ENCODE measurements around the gene TFR2. TPM values are rescaled to one million over a fixed set of nuclear protein-coding genes. Genes with fewer than 3 reads are reported as not detected.

The TFR2 gene
- total RNA-seq, 2 experiments from 2014 or later = 12.1 to 26.0 TPM

DNA sequence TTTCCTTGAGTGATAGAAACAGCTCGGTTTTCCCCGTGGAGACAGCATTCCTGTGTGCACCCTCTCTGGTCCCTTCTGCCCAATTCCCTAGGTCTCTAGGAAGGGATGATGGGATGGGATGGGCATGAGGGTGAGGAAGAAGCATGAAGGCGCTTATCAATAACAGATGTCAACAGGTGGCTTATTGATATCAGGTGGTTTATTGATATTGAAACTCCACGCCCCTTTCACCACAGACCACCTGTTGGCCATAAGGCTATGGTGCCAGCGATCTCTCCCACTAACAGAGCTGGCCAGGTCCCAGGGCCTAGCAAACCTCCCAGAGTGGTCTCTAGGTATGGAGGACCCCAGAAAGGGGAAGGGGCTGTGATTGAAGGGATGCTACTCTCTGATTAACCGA, 21.1 kb downstream of the TFR2 start:
- Histone ChIP-seq H3K27ac (ENCODE audit: low read depth, low read length, poor library complexity, severe bottlenecking) (no peak overlapping the region), H3K9me2 (ENCODE audit: insufficient read depth, low read length) (no peaks in the 10 kb centered on the region), H4K20me1 (ENCODE audit: insufficient read depth, low read length) (no peaks in the 10 kb centered on the region), H3K4me1 (ENCODE audit: insufficient read depth, low read length, poor library complexity, severe bottlenecking) (no peaks in the 10 kb centered on the region), H3K79me2 (ENCODE audit: insufficient read depth, low read depth, low read length) (no peaks in the 10 kb centered on the region), H3K4me3 (ENCODE audit: low read depth, low read length, poor library complexity, severe bottlenecking) (no peak overlapping the region), H3K9me3 (ENCODE audit: low read length) (no peaks in the 10 kb centered on the region), H3K4me2 (ENCODE audit: low read length) (no peak overlapping the region), H2AFZ (ENCODE audit: low read length) (no peak overlapping the region), H3K36me3 (ENCODE audit: insufficient read depth, low read length) (no peaks in the 10 kb centered on the region)
- DNase-seq (ENCODE audit: low spot score) = no peak
- TF ChIP-seq EZH2phosphoT487 (IDR thresholded peaks at IDR 0.05; ENCODE audit: borderline replicate concordance, low read depth, low read length) = no peak
- TF ChIP-seq, protein P1, sequence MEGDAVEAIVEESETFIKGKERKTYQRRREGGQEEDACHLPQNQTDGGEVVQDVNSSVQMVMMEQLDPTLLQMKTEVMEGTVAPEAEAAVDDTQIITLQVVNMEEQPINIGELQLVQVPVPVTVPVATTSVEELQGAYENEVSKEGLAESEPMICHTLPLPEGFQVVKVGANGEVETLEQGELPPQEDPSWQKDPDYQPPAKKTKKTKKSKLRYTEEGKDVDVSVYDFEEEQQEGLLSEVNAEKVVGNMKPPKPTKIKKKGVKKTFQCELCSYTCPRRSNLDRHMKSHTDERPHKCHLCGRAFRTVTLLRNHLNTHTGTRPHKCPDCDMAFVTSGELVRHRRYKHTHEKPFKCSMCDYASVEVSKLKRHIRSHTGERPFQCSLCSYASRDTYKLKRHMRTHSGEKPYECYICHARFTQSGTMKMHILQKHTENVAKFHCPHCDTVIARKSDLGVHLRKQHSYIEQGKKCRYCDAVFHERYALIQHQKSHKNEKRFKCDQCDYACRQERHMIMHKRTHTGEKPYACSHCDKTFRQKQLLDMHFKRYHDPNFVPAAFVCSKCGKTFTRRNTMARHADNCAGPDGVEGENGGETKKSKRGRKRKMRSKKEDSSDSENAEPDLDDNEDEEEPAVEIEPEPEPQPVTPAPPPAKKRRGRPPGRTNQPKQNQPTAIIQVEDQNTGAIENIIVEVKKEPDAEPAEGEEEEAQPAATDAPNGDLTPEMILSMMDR (conservative IDR thresholded peaks at IDR 0.05; ENCODE audit: low read length) = no peak
- no TSS peak for BruUV-seq (replicated peaks)
- intact Hi-C loops (cut with micrococcal nuclease; ENCODE audit: unreplicated experiment) = no loop called here
- ChIA-PET CTCF (ENCODE audit: unreplicated experiment) (no interaction called here), POLR2A (interaction anchor here (0.6 to 2.0 kb wide), 2 partner anchors 8 to 90 kb away, joined by 3 to 6 read pairs; partner anchors contain the start of gene MOSPD3)

DNA sequence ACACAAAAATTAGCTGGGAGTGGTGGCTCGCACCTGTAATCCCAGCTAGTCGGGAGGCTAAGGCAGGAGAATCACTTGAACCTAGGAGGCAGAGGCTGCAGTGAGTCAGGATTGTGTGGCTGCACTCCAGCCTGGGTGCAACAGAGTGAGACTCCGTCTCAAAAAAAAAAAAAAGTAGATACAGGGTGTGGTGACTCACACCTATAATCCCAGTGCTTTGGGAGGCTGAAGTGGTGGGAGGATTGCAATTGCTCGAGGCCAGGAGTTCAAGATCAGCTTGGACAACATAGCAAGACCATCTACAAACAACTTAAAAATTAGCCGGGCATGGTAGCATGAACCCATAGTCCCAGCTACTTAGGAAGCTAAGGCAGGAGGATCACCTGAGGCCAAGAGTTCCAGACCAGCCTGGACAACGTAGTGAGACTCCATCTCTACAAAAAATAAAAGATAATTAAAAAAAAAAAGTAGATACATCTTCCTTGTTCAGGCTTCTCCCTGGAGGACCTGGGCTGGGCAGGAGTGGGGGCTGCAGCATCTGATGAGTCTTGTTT, 27.0 kb downstream of the TFR2 start:
- Histone ChIP-seq H3K4me2 (ENCODE audit: low read length) (no peak overlapping the region), H3K4me1 (ENCODE audit: insufficient read depth, low read length, poor library complexity, severe bottlenecking) (peaks cover 9% of the 10 kb centered on the region), H3K9me2 (ENCODE audit: insufficient read depth, low read length) (no peaks in the 10 kb centered on the region), H3K9me3 (ENCODE audit: low read length) (no peaks in the 10 kb centered on the region), H4K20me1 (ENCODE audit: insufficient read depth, low read length) (no peaks in the 10 kb centered on the region), H3K36me3 (ENCODE audit: insufficient read depth, low read length) (no peaks in the 10 kb centered on the region), H3K27ac (ENCODE audit: low read depth, low read length, poor library complexity, severe bottlenecking) (no peak overlapping the region), H3K79me2 (ENCODE audit: insufficient read depth, low read depth, low read length) (no peaks in the 10 kb centered on the region), H3K4me3 (ENCODE audit: low read depth, low read length, poor library complexity, severe bottlenecking) (no peak overlapping the region), H2AFZ (ENCODE audit: low read length) (no peak overlapping the region)
- intact Hi-C loops (cut with micrococcal nuclease; ENCODE audit: unreplicated experiment) = no loop called here
- POLR2A ChIA-PET = no interaction called here
- TF ChIP-seq EZH2phosphoT487 (IDR thresholded peaks at IDR 0.05; ENCODE audit: borderline replicate concordance, low read depth, low read length) = no peak
- TF ChIP-seq, protein P1 (conservative IDR thresholded peaks at IDR 0.05; ENCODE audit: low read length) = no peak
- CTCF ChIA-PET (ENCODE audit: unreplicated experiment) = no interaction called here
- no TSS peak for BruUV-seq (replicated peaks)
- no peak for DNase-seq (ENCODE audit: low spot score)

DNA sequence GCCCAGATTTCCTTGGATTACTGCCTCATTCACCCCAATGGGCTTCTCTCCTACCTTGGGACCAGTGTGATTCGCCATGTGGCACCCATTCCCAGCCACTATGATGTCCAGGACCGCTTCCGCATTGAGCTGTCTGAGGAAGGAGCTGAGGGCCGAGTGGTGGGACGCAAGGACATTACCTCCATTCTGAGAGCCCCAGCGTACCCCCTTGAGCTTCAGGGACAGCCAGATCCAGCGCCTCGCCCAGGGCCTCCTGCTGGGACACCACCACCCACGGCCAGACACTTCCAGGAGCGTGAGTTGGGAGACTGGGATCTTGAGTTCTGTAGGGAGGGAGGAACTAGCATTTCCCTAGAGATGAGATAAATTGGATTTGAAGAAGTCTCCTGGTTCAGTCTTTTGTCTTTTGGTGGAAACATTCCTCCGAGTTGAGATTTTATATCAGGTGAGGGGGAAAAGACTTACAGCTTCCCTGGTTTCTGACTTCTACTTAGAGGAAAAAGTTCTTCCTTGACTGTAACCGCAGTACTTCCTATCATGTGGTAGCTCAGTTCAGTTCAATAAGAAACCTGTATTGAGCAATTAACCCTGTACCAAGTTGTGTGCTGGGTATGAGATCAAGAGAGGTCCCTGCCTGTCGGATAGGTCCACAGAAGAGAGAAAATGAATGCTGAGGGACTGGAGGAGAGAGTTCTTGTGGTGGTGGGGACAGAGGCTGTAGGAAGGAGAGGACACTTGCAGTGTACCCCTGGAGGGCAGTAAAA, 27.8 kb downstream of the TFR2 start:
- H3K4me1 ChIP-seq (ENCODE audit: insufficient read depth, low read length, poor library complexity, severe bottlenecking) = peaks cover 9% of the 10 kb centered on the region
- H3K4me3 ChIP-seq (ENCODE audit: low read depth, low read length, poor library complexity, severe bottlenecking) = no peak overlapping the region
- peak overlapping the region; percentile 99 for H3K4me2 ChIP-seq (ENCODE audit: low read length)
- no peaks in the 10 kb centered on the region for H4K20me1 ChIP-seq (ENCODE audit: insufficient read depth, low read length)
- no TSS peak for BruUV-seq (replicated peaks)
- POLR2A ChIA-PET = interaction anchor here (0.6 to 2.0 kb wide), 3 partner anchors 28 to 137 kb away, joined by 4 to 13 read pairs (median 5); partner anchors contain the start of genes FBXO24 and LRCH4
- no peak for TF ChIP-seq EZH2phosphoT487 (IDR thresholded peaks at IDR 0.05; ENCODE audit: borderline replicate concordance, low read depth, low read length)
- TF ChIP-seq, protein P1 (conservative IDR thresholded peaks at IDR 0.05; ENCODE audit: low read length) = no peak; the same call in 1 of the 2 replicates
- H3K36me3 ChIP-seq (ENCODE audit: insufficient read depth, low read length) = no peaks in the 10 kb centered on the region
- no peaks in the 10 kb centered on the region for H3K9me3 ChIP-seq (ENCODE audit: low read length)
- H3K79me2 ChIP-seq (ENCODE audit: insufficient read depth, low read depth, low read length) = no peaks in the 10 kb centered on the region
- intact Hi-C loops (cut with micrococcal nuclease; ENCODE audit: unreplicated experiment) = loop anchor here (2.0 kb wide), 2 partner anchors 13 to 59 kb away; partner anchors contain the start of gene GNB2
- DNase-seq (ENCODE audit: low spot score) = no peak
- H3K27ac ChIP-seq (ENCODE audit: low read depth, low read length, poor library complexity, severe bottlenecking) = no peak overlapping the region
- H3K9me2 ChIP-seq (ENCODE audit: insufficient read depth, low read length) = no peaks in the 10 kb centered on the region
- H2AFZ ChIP-seq (ENCODE audit: low read length) = no peak overlapping the region
- CTCF ChIA-PET (ENCODE audit: unreplicated experiment) = interaction anchor here (0.5 to 1.6 kb wide), 3 partner anchors 13 to 194 kb away, joined by 3 to 7 read pairs (median 3); no protein-coding TSS in a partner anchor

Measured in OCI-LY7 (cell line).